Uterus (tissue), 4 donors: ENCODE data around the gene MYCN. TPM values are rescaled to one million over a fixed set of nuclear protein-coding genes. Genes with fewer than 3 reads are reported as not detected.

ENCODE experiments used
- DNase-seq, 2 donors: peaks; one replicate each; pipeline ENCODE4 v3.0.0-alpha.2; 2019 to 2020
- H3K27ac ChIP-seq, 2 donors: fragments of 200-600 bp; sonication (generic); 1 replicate in 1 of 2; 2 replicates in 1 of 2; pipeline ENCODE4 v1.5.1; 2016 to 2018
- H3K27me3 ChIP-seq, 2 donors: fragments of 200-600 bp; sonication (generic); one replicate each; pipeline ENCODE4 v1.5.1; 2018 to 2019; ENCODE audit warnings: control low read depth in 1 of 2
- H3K36me3 ChIP-seq, 2 donors: fragments of 200-600 bp; sonication (generic); one replicate each; pipeline ENCODE4 v1.5.1; 2019; ENCODE audit warnings: control low read depth in 1 of 2
- H3K4me1 ChIP-seq, 2 donors: fragments of 200-600 bp; sonication (generic); one replicate each; pipeline ENCODE4 v1.5.1; 2018 to 2019; ENCODE audit warnings: control low read depth in 1 of 2
- H3K4me3 ChIP-seq, 2 donors: fragments of 200-600 bp; sonication (generic); 1 replicate in 1 of 2; 2 replicates in 1 of 2; pipeline ENCODE4 v1.5.1; 2018 to 2019; ENCODE audit warnings: mild to moderate bottlenecking in 1 of 2
- H3K9me3 ChIP-seq, 2 donors: fragments of 200-600 bp; sonication (generic); one replicate each; pipeline ENCODE4 v1.5.1; 2019; ENCODE audit warnings: control low read depth in 1 of 2
- CTCF ChIP-seq, 4 experiments: fragments of 200-600 bp in 2 of 4; fragments of 450-650 bp in 2 of 4; sonication (generic) in 2 of 4; IDR thresholded peaks; one replicate each; pipeline ENCODE4 v1.5.1; 2016 to 2019; ENCODE audit warnings: antibody characterized with exemption in 4 of 4, mild to moderate bottlenecking in 2 of 4, moderate library complexity in 1 of 4
- POLR2A ChIP-seq, 2 donors: fragments of 450-650 bp; IDR thresholded peaks; one replicate each; pipeline ENCODE4 v1.6.1; 2016; ENCODE audit warnings: antibody characterized with exemption in 2 of 2, mild to moderate bottlenecking in 1 of 2, moderate library complexity in 1 of 2
- intact Hi-C: fragments of 100-400 bp; cut with DNase I; formaldehyde crosslinking; loops from one replicate; pipeline ENCODE4 v1.15.1; 2023; ENCODE audit warnings: low total_unique reads
- total RNA-seq, 4 donors: library from RNA; depleted of rRNA in 3 of 4; stranded (reverse); fragments of >200 nt in 3 of 4; gene quantifications; one replicate each; pipeline versions ENCODE4 v1.1.0 to v1.2.4, GENCODE V29; 2014 to 2023
- donor health status: DM: yes; HTN: yes; CAD: no.

Gene MYCN
- total RNA-seq, 4 donors from 2014 or later = 1.3 to 4.1 (median 1.9) TPM; not detected in 1

- DNase-seq = no peak
- H3K4me3 ChIP-seq = no peak overlapping the region
- H3K27ac ChIP-seq = no peak overlapping the region
- H3K4me1 ChIP-seq = no peaks in the 10 kb centered on the region
- intact Hi-C loops = no loop called here
- no peak for TF ChIP-seq CTCF (IDR thresholded peaks at IDR 0.05)
- no peak for TF ChIP-seq POLR2A (IDR thresholded peaks at IDR 0.05)
- H3K27me3 ChIP-seq = no peaks in the 10 kb centered on the region
- H3K36me3 ChIP-seq = no peaks in the 10 kb centered on the region
- H3K9me3 ChIP-seq = no peaks in the 10 kb centered on the region
Measured at GRCh38 chr2:15974565-15975260, 34.4 kb downstream of the MYCN start.

- no peak overlapping the region for H3K4me3 ChIP-seq
- no peaks in the 10 kb centered on the region for H3K9me3 ChIP-seq
- no peaks in the 10 kb centered on the region for H3K27me3 ChIP-seq
- no peaks in the 10 kb centered on the region for H3K4me1 ChIP-seq
- DNase-seq = no peak
- TF ChIP-seq CTCF (IDR thresholded peaks at IDR 0.05) (no peak), POLR2A (IDR thresholded peaks at IDR 0.05) (no peak)
- no peak overlapping the region for H3K27ac ChIP-seq
- intact Hi-C loops = no loop called here
- no peaks in the 10 kb centered on the region for H3K36me3 ChIP-seq
Measured at GRCh38 chr2:15975261-15975600, 34.9 kb downstream of the MYCN start.

GRCh38 chr2:15975676-15976075 lies 35.3 kb downstream of the MYCN start:
- H3K36me3 ChIP-seq = no peaks in the 10 kb centered on the region
- H3K27me3 ChIP-seq = no peaks in the 10 kb centered on the region
- no peaks in the 10 kb centered on the region for H3K4me1 ChIP-seq
- H3K27ac ChIP-seq = no peak overlapping the region
- DNase-seq = no peak
- intact Hi-C loops = no loop called here
- no peaks in the 10 kb centered on the region for H3K9me3 ChIP-seq
- no peak for TF ChIP-seq POLR2A (IDR thresholded peaks at IDR 0.05)
- TF ChIP-seq CTCF (IDR thresholded peaks at IDR 0.05) = no peak
- H3K4me3 ChIP-seq = no peak overlapping the region

- H3K36me3 ChIP-seq = no peaks in the 10 kb centered on the region
- DNase-seq = no peak
- H3K4me1 ChIP-seq = no peaks in the 10 kb centered on the region
- no peak overlapping the region for H3K4me3 ChIP-seq
- H3K27ac ChIP-seq = no peak overlapping the region
- intact Hi-C loops = no loop called here
- no peaks in the 10 kb centered on the region for H3K27me3 ChIP-seq
- TF ChIP-seq CTCF (IDR thresholded peaks at IDR 0.05) = no peak
- no peak for TF ChIP-seq POLR2A (IDR thresholded peaks at IDR 0.05)
- H3K9me3 ChIP-seq = no peaks in the 10 kb centered on the region
Measured at GRCh38 chr2:15976354-15976753, 36.0 kb downstream of the MYCN start.

- Histone ChIP-seq H3K27me3 (no peaks in the 10 kb centered on the region), H3K9me3 (no peaks in the 10 kb centered on the region), H3K27ac (no peak overlapping the region), H3K4me1 (no peaks in the 10 kb centered on the region), H3K36me3 (no peaks in the 10 kb centered on the region), H3K4me3 (no peak overlapping the region)
- intact Hi-C loops = no loop called here
- TF ChIP-seq POLR2A (IDR thresholded peaks at IDR 0.05) (no peak), CTCF (IDR thresholded peaks at IDR 0.05) (no peak)
- DNase-seq = no peak
Measured at GRCh38 chr2:15979051-15979758, 38.9 kb downstream of the MYCN start.
